ENCODE data around the gene E2F1.

- TF ChIP-seq CTCF (IDR thresholded peaks at IDR 0.05), result no peak
- no peak for TF ChIP-seq POLR2AphosphoS5 (IDR thresholded peaks at IDR 0.05)
- no peak for TF ChIP-seq POLR2A (IDR thresholded peaks at IDR 0.05; ENCODE audit: low read depth)
These were observed 14.5 kb downstream of the E2F1 start for GRCh38 chr20:33671573-33672288.

Data from esophagus muscularis mucosa (tissue), 3 donors.